Gastrocnemius medialis (tissue), 4 donors: ENCODE measurements around the gene SLC25A11. TPM values are rescaled to one million over a fixed set of nuclear protein-coding genes. Genes with fewer than 3 reads are reported as not detected.
"Not testable (repeated sequence)": the region's sequence is repeated elsewhere in the genome, so short reads cannot be mapped to it uniquely, and the experiment has no call there.

Source experiments
- ATAC-seq, 2 donors: fragments of 150-250 bp; one replicate each; pipeline ENCODE4 v1.9.1; 2016
- DNase-seq, 2 donors: peaks; one replicate each; pipeline ENCODE4 v3.0.0-alpha.2; 2019
- H3K27ac ChIP-seq, 4 donors: fragments of 200-600 bp; sonication (generic); 1 replicate in 1 of 4; 2 replicates in 3 of 4; pipeline ENCODE4 v1.5.1; 2016 to 2018; ENCODE audit warnings: mild to moderate bottlenecking in 2 of 4, moderate library complexity in 1 of 4
- H3K27me3 ChIP-seq, 3 donors: fragments of 200-600 bp; sonication (generic) in 2 of 3; 1 replicate in 1 of 3; 2 replicates in 2 of 3; pipeline versions ENCODE4 v1.5.1 to v1.6.0; 2016 to 2019; ENCODE audit warnings: mild to moderate bottlenecking in 1 of 3, moderate library complexity in 1 of 3
- H3K36me3 ChIP-seq, 2 donors: fragments of 200-600 bp; sonication (generic) in 1 of 2; one replicate each; pipeline ENCODE4 v1.5.1; 2017 to 2018
- H3K4me1 ChIP-seq, 2 donors: fragments of 200-600 bp; sonication (generic) in 1 of 2; one replicate each; pipeline ENCODE4 v1.5.1; 2016 to 2017; ENCODE audit warnings: mild to moderate bottlenecking in 2 of 2
- H3K4me3 ChIP-seq, 4 donors: fragments of 200-600 bp; sonication (generic) in 3 of 4; 1 replicate in 1 of 4; 2 replicates in 3 of 4; pipeline ENCODE4 v1.5.1; 2016 to 2019; ENCODE audit warnings: mild to moderate bottlenecking in 2 of 4
- H3K9me3 ChIP-seq, 3 donors: fragments of 200-600 bp; sonication (generic) in 2 of 3; 1 replicate in 1 of 3; 2 replicates in 2 of 3; pipeline ENCODE4 v1.5.1; 2016 to 2019
- CTCF ChIP-seq, 5 experiments: fragments of 450-650 bp in 3 of 5; fragments of 200-600 bp in 2 of 5; sonication (generic) in 2 of 5; IDR thresholded peaks in 4 of 5; conservative IDR thresholded peaks in 1 of 5; 1 replicate in 4 of 5; 2 replicates in 1 of 5; pipeline ENCODE4 v1.5.1; 2016 to 2019; ENCODE audit warnings: antibody characterized with exemption in 5 of 5, mild to moderate bottlenecking in 3 of 5, moderate library complexity in 3 of 5
- POLR2A ChIP-seq, 2 donors: fragments of 450-650 bp; IDR thresholded peaks; one replicate each; pipeline ENCODE4 v1.6.1; 2017; ENCODE audit warnings: antibody characterized with exemption in 2 of 2, mild to moderate bottlenecking in 2 of 2, moderate library complexity in 2 of 2
- in situ Hi-C, 4 donors: fragments of 200-750 bp; cut with MboI; loops; one replicate each; pipeline versions ENCODE4 v1.15.0 to v1.8.0; 2017; ENCODE audit warnings: low sequenced_read_pairs in 4 of 4
- intact Hi-C: fragments of 100-400 bp; cut with DNase I; formaldehyde crosslinking; loops from one replicate; pipeline ENCODE4 v1.15.1; 2023; ENCODE audit warnings: low total_unique reads
- total RNA-seq, 4 donors: library from RNA; depleted of rRNA; stranded (reverse); fragments of >200 nt; gene quantifications; one replicate each; pipeline versions ENCODE4 v1.1.0 to v1.2.3, GENCODE V29; 2016

Gene SLC25A11
- total RNA-seq, 4 donors from 2014 or later: 52.6 to 106 (median 81.7) TPM

DNA sequence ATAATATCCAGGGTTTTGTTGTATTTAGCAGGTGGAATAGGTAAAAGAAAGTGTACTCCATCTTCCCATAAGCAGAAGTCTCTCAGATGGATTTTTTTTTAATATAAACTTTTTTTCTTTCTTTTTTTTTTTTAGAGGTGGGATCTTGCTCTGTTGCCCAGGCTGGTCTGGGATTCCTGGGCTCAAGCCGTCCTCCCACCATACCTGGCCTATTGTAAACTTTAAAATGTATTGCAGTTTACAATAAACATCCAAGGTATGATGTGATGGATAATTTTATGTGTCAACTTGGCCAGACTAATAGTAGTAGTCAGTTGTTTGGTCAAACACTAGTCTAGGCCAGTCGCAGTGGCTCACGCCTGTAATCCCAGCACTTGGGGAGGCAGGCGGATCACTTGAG, 18.5 kb downstream of the SLC25A11 start:
- Histone ChIP-seq H3K4me1 (no peaks in the 10 kb centered on the region), H3K27ac (no peak overlapping the region), H3K9me3 (no peaks in the 10 kb centered on the region), H3K27me3 (no peaks in the 10 kb centered on the region), H3K36me3 (no peaks in the 10 kb centered on the region), H3K4me3 (no peak overlapping the region)
- intact Hi-C loops (no loop called here), in situ Hi-C loops (no loop called here)
- DNase-seq (no peak), ATAC-seq (no peak)
- no peak for TF ChIP-seq CTCF (IDR thresholded peaks at IDR 0.05 in 4 of 5, conservative IDR thresholded peaks at IDR 0.05 in 1 of 5)
- TF ChIP-seq POLR2A (IDR thresholded peaks at IDR 0.05): no peak

DNA sequence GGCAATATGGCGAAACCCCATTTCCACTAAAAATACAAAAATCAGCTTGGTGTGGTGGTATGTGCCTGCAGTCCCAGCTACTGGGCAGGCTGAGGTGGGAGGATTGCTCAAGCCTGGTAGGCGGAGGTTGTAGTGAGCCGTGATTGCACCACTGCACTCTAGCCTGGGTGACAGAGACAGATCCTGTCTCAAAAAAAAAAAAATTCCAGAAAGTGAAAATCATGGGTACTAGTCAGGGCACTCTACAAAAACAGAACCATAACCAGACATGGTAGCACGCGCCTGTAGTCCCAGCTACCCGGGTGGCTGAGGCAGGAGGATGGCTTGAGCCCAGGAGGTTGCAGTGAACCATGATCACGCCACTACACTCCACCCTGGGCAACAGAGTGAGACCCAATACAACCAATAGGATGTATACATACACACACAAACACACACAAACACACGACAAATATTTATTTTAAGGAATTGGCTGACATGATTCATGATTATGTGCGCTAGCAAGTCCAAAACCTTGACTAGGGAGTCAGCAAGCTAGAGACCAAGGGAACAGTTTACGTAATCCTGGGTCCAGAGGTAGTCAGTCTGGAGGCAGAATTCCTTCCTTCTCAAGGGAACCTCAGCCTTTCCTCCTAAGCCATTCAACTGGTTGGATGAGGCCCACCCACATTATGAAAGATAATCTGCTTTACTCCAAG, 19.3 kb downstream of the SLC25A11 start:
- DNase-seq (no peak), ATAC-seq (peak in 1 of 2 donors; percentile 21)
- Histone ChIP-seq H3K27ac (no peak overlapping the region), H3K4me1 (no peaks in the 10 kb centered on the region), H3K9me3 (no peaks in the 10 kb centered on the region), H3K27me3 (no peaks in the 10 kb centered on the region), H3K4me3 (no peak overlapping the region), H3K36me3 (no peaks in the 10 kb centered on the region)
- in situ Hi-C loops (no loop called here), intact Hi-C loops (no loop called here)
- TF ChIP-seq CTCF (IDR thresholded peaks at IDR 0.05 in 4 of 5, conservative IDR thresholded peaks at IDR 0.05 in 1 of 5) (no peak), POLR2A (IDR thresholded peaks at IDR 0.05) (no peak)

DNA sequence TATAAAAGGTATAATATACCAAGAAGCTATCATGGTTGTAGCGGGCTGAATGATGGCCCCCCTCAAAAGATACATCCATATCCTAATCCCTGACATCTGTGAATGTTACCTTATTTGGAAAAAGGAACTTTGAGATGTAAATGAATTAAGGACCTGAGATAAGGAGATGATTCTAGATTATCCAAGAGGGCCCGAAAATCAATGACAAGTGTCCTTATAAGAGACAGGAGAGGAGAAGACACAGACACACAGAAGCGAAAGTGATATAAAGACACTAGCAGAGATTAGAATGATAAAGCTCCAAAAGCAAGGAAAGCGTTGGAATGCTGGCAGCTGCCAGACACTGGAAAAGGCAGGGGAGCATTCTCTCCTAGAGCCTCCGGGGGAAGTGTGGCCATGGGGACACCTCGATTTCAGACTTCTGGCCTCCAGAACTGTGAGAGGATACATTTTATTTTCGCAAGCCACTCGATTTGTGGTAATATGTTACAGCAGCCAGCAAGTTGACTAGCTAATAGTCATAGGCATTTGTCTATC, 20.3 kb downstream of the SLC25A11 start:
- in situ Hi-C loops: loop anchor here in 3 of 4 donors (10.0 kb wide), 2 partner anchors 65 to 145 kb away; partner anchors contain the start of gene CAMTA2 (in 3 of the 3)

GRCh38 chr17:4914551-4914950, 25.3 kb downstream of the SLC25A11 start:
- H3K4me1 ChIP-seq, intact Hi-C loops, H3K36me3 ChIP-seq, H3K4me3 ChIP-seq, H3K27ac ChIP-seq, DNase-seq, H3K27me3 ChIP-seq, ATAC-seq, H3K9me3 ChIP-seq: not testable (repeated sequence)
- in situ Hi-C loops: loop anchor here (5.0 to 10.0 kb wide), 4 partner anchors 70 to 150 kb away; partner anchors contain the start of gene CAMTA2 (in 4 of the 4)

More for the DNA sequence above, 20.3 kb downstream of the SLC25A11 start:
- Histone ChIP-seq H3K4me3 (no peak overlapping the region), H3K4me1 (no peaks in the 10 kb centered on the region), H3K27ac (no peak overlapping the region), H3K9me3 (no peaks in the 10 kb centered on the region), H3K36me3 (no peaks in the 10 kb centered on the region), H3K27me3 (no peaks in the 10 kb centered on the region)
- ATAC-seq: no peak
- intact Hi-C loops: no loop called here
- no peak for DNase-seq
- TF ChIP-seq POLR2A (IDR thresholded peaks at IDR 0.05): no peak
- no peak for TF ChIP-seq CTCF (IDR thresholded peaks at IDR 0.05 in 4 of 5, conservative IDR thresholded peaks at IDR 0.05 in 1 of 5)

DNA sequence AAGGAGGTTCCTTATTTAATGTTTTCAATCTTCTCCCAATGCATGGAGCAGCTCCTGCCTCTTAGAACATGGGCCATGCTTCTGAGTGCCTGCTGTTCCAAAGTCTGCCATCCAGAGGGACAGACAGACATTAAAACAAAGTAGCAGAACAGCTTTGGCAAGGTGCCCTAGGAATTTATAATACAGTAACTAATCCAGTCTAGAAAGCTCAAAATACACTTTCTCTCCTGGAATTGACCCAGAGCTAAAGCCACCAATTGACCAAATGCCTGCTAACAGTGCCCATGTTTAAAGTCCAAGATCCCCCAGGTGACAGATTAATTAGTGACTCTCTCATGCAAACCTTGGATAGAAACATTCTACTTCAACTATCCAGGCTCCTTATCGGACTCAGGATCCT, 25.9 kb downstream of the SLC25A11 start:
- in situ Hi-C loops (loop anchor here (5.0 to 10.0 kb wide), 4 partner anchors 71 to 151 kb away; partner anchors contain the start of gene CAMTA2 (in 4 of the 4)), intact Hi-C loops (no loop called here)
- H3K4me1 ChIP-seq: peaks cover 4 to 6% of the 10 kb centered on the region in 2 donors
- no peak for TF ChIP-seq CTCF (IDR thresholded peaks at IDR 0.05 in 4 of 5, conservative IDR thresholded peaks at IDR 0.05 in 1 of 5)
- TF ChIP-seq POLR2A (IDR thresholded peaks at IDR 0.05): no peak
- no peaks in the 10 kb centered on the region for H3K36me3 ChIP-seq
- no peak overlapping the region for H3K27ac ChIP-seq
- no peaks in the 10 kb centered on the region for H3K27me3 ChIP-seq
- ATAC-seq: no peak
- H3K9me3 ChIP-seq: no peaks in the 10 kb centered on the region
- H3K4me3 ChIP-seq: no peak overlapping the region
- no peak for DNase-seq
